ENCODE data around the gene MIS12. TPM values are rescaled to one million over a fixed set of nuclear protein-coding genes. Genes with fewer than 3 reads are reported as not detected.

The MIS12 gene
- total RNA-seq, 1 experiment from 2014 or later = 11.5 TPM

GRCh38 chr17:5535436-5535835, 49.1 kb downstream of the MIS12 start:
- CTCF ChIA-PET = no interaction called here
- H3K27ac ChIP-seq (ENCODE audit: low read length) = no peak overlapping the region
- no TSS peak for BruUV-seq (replicated peaks)
- POLR2A ChIA-PET = no interaction called here
- TF ChIP-seq, protein P1, sequence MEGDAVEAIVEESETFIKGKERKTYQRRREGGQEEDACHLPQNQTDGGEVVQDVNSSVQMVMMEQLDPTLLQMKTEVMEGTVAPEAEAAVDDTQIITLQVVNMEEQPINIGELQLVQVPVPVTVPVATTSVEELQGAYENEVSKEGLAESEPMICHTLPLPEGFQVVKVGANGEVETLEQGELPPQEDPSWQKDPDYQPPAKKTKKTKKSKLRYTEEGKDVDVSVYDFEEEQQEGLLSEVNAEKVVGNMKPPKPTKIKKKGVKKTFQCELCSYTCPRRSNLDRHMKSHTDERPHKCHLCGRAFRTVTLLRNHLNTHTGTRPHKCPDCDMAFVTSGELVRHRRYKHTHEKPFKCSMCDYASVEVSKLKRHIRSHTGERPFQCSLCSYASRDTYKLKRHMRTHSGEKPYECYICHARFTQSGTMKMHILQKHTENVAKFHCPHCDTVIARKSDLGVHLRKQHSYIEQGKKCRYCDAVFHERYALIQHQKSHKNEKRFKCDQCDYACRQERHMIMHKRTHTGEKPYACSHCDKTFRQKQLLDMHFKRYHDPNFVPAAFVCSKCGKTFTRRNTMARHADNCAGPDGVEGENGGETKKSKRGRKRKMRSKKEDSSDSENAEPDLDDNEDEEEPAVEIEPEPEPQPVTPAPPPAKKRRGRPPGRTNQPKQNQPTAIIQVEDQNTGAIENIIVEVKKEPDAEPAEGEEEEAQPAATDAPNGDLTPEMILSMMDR (IDR thresholded peaks at IDR 0.05) = no peak
- TF ChIP-seq REST (IDR thresholded peaks at IDR 0.05; ENCODE audit: insufficient read depth in 1 of 2, low read depth in 2 of 2, low read length in 1 of 2) (no peak), POLR2AphosphoS5 (IDR thresholded peaks at IDR 0.05; ENCODE audit: low read depth, low read length) (no peak)
- no peaks in the 10 kb centered on the region for H3K36me3 ChIP-seq (ENCODE audit: control insufficient read depth, insufficient read depth, low read length)
- H3K27me3 ChIP-seq (ENCODE audit: control insufficient read depth, insufficient read depth, low read length) = no peaks in the 10 kb centered on the region
- intact Hi-C loops (cut with micrococcal nuclease; ENCODE audit: unreplicated experiment) = no loop called here
- ATAC-seq = no peak
- H3K9me3 ChIP-seq (ENCODE audit: control insufficient read depth, insufficient read depth, low read depth, low read length) = no peaks in the 10 kb centered on the region
- H3K4me1 ChIP-seq (ENCODE audit: control insufficient read depth, insufficient read depth, low read length) = no peaks in the 10 kb centered on the region
- H3K4me3 ChIP-seq (ENCODE audit: low read depth in 2 of 2, low read length in 2 of 2) = no peak overlapping the region
- DNase-seq (ENCODE audit: low read depth, low spot score) = no peak
- in situ Hi-C loops (cut with HindIII; ENCODE audit: low pct_unique_long_range_greater_than_20kb, low sequenced_read_pairs) = no loop called here

GRCh38 chr17:5536866-5537650, 50.7 kb downstream of the MIS12 start:
- in situ Hi-C loops (cut with HindIII; ENCODE audit: low pct_unique_long_range_greater_than_20kb, low sequenced_read_pairs) (no loop called here), intact Hi-C loops (cut with micrococcal nuclease; ENCODE audit: unreplicated experiment) (no loop called here)
- H3K27me3 ChIP-seq (ENCODE audit: control insufficient read depth, insufficient read depth, low read length) = no peaks in the 10 kb centered on the region
- ChIA-PET CTCF (no interaction called here), POLR2A (no interaction called here)
- H3K27ac ChIP-seq (ENCODE audit: low read length) = no peak overlapping the region
- TF ChIP-seq TCF7L2 (IDR thresholded peaks at IDR 0.05; ENCODE audit: low read depth, low read length) = no peak
- no peak for TF ChIP-seq SIN3A (IDR thresholded peaks at IDR 0.05; ENCODE audit: borderline replicate concordance, insufficient read depth, low read depth, low read length)
- no peak for TF ChIP-seq REST (IDR thresholded peaks at IDR 0.05; ENCODE audit: insufficient read depth in 1 of 2, low read depth in 2 of 2, low read length in 1 of 2)
- TF ChIP-seq, protein P1 (IDR thresholded peaks at IDR 0.05) = no peak
- no peak for TF ChIP-seq POLR2AphosphoS5 (IDR thresholded peaks at IDR 0.05; ENCODE audit: low read depth, low read length)
- H3K36me3 ChIP-seq (ENCODE audit: control insufficient read depth, insufficient read depth, low read length) = no peaks in the 10 kb centered on the region
- no peaks in the 10 kb centered on the region for H3K4me1 ChIP-seq (ENCODE audit: control insufficient read depth, insufficient read depth, low read length)
- DNase-seq (ENCODE audit: low read depth, low spot score) (no peak), ATAC-seq (no peak)
- no peaks in the 10 kb centered on the region for H3K9me3 ChIP-seq (ENCODE audit: control insufficient read depth, insufficient read depth, low read depth, low read length)
- H3K4me3 ChIP-seq (ENCODE audit: low read depth in 2 of 2, low read length in 2 of 2) = no peak overlapping the region
- no TSS peak for BruUV-seq (replicated peaks)

Data from Panc1 (cell line).